PC-3 (cell line): ENCODE measurements around the gene ZBTB40. TPM values are rescaled to one million over a fixed set of nuclear protein-coding genes. Genes with fewer than 3 reads are reported as not detected.

ENCODE experiments used
- total RNA-seq: library from RNA; depleted of rRNA; stranded (reverse); fragments of >200 nt; gene quantifications from 2 replicates; pipeline ENCODE4 v1.2.3, GENCODE V29; 2014; rRNA removed

The ZBTB40 gene
- total RNA-seq, 1 experiment from 2014 or later, result 20.2 TPM

Other genes with a start within 250 kb of the ZBTB40 start
- 0.07 TPM in 1 of 2 replicates, not detected in the other for gene EPHA8, start 111.6 kb downstream of the ZBTB40 start, total RNA-seq
- not detected in 2 replicates for gene C1QA, start 184.8 kb downstream of the ZBTB40 start, total RNA-seq
- not detected in 2 replicates for gene C1QC, start 191.8 kb downstream of the ZBTB40 start, total RNA-seq
- gene C1QB, start 201.4 kb downstream of the ZBTB40 start, total RNA-seq, result not detected in 2 replicates